HEK293 (cell line): ENCODE data around the gene PRPSAP2.

Source experiments
- FEZF1 ChIP-seq: fragments of 450-650 bp; formaldehyde crosslinking; IDR thresholded peaks from 2 replicates; pipeline ENCODE4 v1.5.1; 2016; ENCODE audit warnings: missing biosample characterization, missing genetic modification characterization
- IKZF3 ChIP-seq: fragments of 450-650 bp; IDR thresholded peaks from 2 replicates; pipeline ENCODE4 v1.5.0; 2018; ENCODE audit warnings: missing biosample characterization, mild to moderate bottlenecking, missing genetic modification characterization, moderate library complexity
- KLF10 ChIP-seq: fragments of 450-650 bp; IDR thresholded peaks from 2 replicates; pipeline ENCODE4 v1.5.1; 2018; ENCODE audit warnings: missing biosample characterization, mild to moderate bottlenecking, missing genetic modification characterization
- KLF16 ChIP-seq: fragments of 450-650 bp; formaldehyde crosslinking; IDR thresholded peaks from 2 replicates; pipeline ENCODE4 v1.5.1; 2017; ENCODE audit warnings: missing biosample characterization, missing genetic modification characterization
- KLF8 ChIP-seq: fragments of 450-650 bp; formaldehyde crosslinking; IDR thresholded peaks from 2 replicates; pipeline ENCODE4 v1.5.1; 2016; ENCODE audit warnings: missing biosample characterization, missing genetic modification characterization
- SP3 ChIP-seq: fragments of 450-650 bp; formaldehyde crosslinking; IDR thresholded peaks from 2 replicates; pipeline ENCODE4 v1.5.1; 2016; ENCODE audit warnings: missing biosample characterization, missing genetic modification characterization
- SP7 ChIP-seq: fragments of 450-650 bp; formaldehyde crosslinking; IDR thresholded peaks from 2 replicates; pipeline ENCODE4 v1.5.1; 2016; ENCODE audit warnings: missing biosample characterization, missing genetic modification characterization
- ZBTB17 ChIP-seq: fragments of 450-650 bp; formaldehyde crosslinking; IDR thresholded peaks from 2 replicates; pipeline ENCODE4 v1.5.1; 2016; ENCODE audit warnings: missing biosample characterization, missing genetic modification characterization
- ZBTB20 ChIP-seq: fragments of 450-650 bp; formaldehyde crosslinking; IDR thresholded peaks from 2 replicates; pipeline ENCODE4 v1.5.1; 2016; ENCODE audit warnings: missing biosample characterization, missing genetic modification characterization
- ZBTB21 ChIP-seq: fragments of 450-650 bp; formaldehyde crosslinking; IDR thresholded peaks from 2 replicates; pipeline ENCODE4 v1.5.1; 2017; ENCODE audit warnings: missing biosample characterization, missing genetic modification characterization
- ZBTB48 ChIP-seq: fragments of 450-650 bp; formaldehyde crosslinking; IDR thresholded peaks from 2 replicates; pipeline ENCODE4 v1.5.1; 2016; ENCODE audit warnings: missing biosample characterization, missing genetic modification characterization
- ZFP37 ChIP-seq: fragments of 450-650 bp; formaldehyde crosslinking; IDR thresholded peaks from 2 replicates; pipeline ENCODE4 v1.5.1; 2016; ENCODE audit warnings: missing biosample characterization, missing genetic modification characterization
- ZFP69B ChIP-seq: fragments of 450-650 bp; formaldehyde crosslinking; IDR thresholded peaks from 2 replicates; pipeline ENCODE4 v1.5.1; 2016; ENCODE audit warnings: missing biosample characterization, missing genetic modification characterization
- ZNF24 ChIP-seq: fragments of 450-650 bp; formaldehyde crosslinking; IDR thresholded peaks from 2 replicates; pipeline ENCODE4 v1.5.1; 2016; ENCODE audit warnings: missing biosample characterization, missing genetic modification characterization
- ZNF366 ChIP-seq: fragments of 450-650 bp; formaldehyde crosslinking; conservative IDR thresholded peaks from 2 replicates; pipeline ENCODE4 v1.5.1; 2016; ENCODE audit warnings: missing biosample characterization, missing genetic modification characterization
- ZNF37A ChIP-seq: fragments of 450-650 bp; IDR thresholded peaks from 2 replicates; pipeline ENCODE4 v1.5.1; 2018; ENCODE audit warnings: missing biosample characterization, missing genetic modification characterization
- ZNF391 ChIP-seq: fragments of 450-650 bp; formaldehyde crosslinking; IDR thresholded peaks from 2 replicates; pipeline ENCODE4 v1.5.1; 2016; ENCODE audit warnings: low read depth, missing biosample characterization, missing genetic modification characterization, borderline replicate concordance
- ZNF560 ChIP-seq: fragments of 450-650 bp; formaldehyde crosslinking; IDR thresholded peaks from 2 replicates; pipeline ENCODE4 v1.5.1; 2017; ENCODE audit warnings: missing biosample characterization, missing genetic modification characterization, borderline replicate concordance
- ZNF600 ChIP-seq: fragments of 450-650 bp; formaldehyde crosslinking; IDR thresholded peaks from 2 replicates; pipeline ENCODE4 v1.5.1; 2016; ENCODE audit warnings: missing biosample characterization, missing genetic modification characterization
- ZNF660 ChIP-seq: fragments of 450-650 bp; IDR thresholded peaks from 2 replicates; pipeline ENCODE4 v1.5.1; 2018; ENCODE audit warnings: missing biosample characterization, mild to moderate bottlenecking, missing genetic modification characterization
- ZNF677 ChIP-seq: fragments of 450-650 bp; IDR thresholded peaks from 2 replicates; pipeline ENCODE4 v1.5.0; 2018; ENCODE audit warnings: missing biosample characterization, mild to moderate bottlenecking, missing genetic modification characterization, moderate library complexity
- ZXDB ChIP-seq: fragments of 450-650 bp; formaldehyde crosslinking; IDR thresholded peaks from 2 replicates; pipeline ENCODE4 v1.5.1; 2016; ENCODE audit warnings: missing biosample characterization, missing genetic modification characterization
- TF ChIP-seq, protein P1 (sequence below): fragments of 450-650 bp; formaldehyde crosslinking; IDR thresholded peaks from 2 replicates; pipeline ENCODE4 v1.5.1; 2016; ENCODE audit warnings: missing biosample characterization, missing genetic modification characterization
- TF ChIP-seq, protein P2 (sequence below): fragments of 450-650 bp; formaldehyde crosslinking; IDR thresholded peaks from 2 replicates; pipeline ENCODE4 v1.5.1; 2016; ENCODE audit warnings: missing biosample characterization, missing genetic modification characterization
- TF ChIP-seq, protein P3 (sequence below): fragments of 450-650 bp; formaldehyde crosslinking; IDR thresholded peaks from 2 replicates; pipeline ENCODE4 v1.5.1; 2016; ENCODE audit warnings: missing biosample characterization, missing genetic modification characterization
- TF ChIP-seq, protein P4 (sequence below): fragments of 450-650 bp; formaldehyde crosslinking; IDR thresholded peaks from 2 replicates; pipeline ENCODE4 v1.5.1; 2016; ENCODE audit warnings: missing biosample characterization, missing genetic modification characterization
- TF ChIP-seq, protein P5 (sequence below): fragments of 450-650 bp; formaldehyde crosslinking; IDR thresholded peaks from 2 replicates; pipeline ENCODE4 v1.5.1; 2016; ENCODE audit warnings: missing biosample characterization, missing genetic modification characterization
- TF ChIP-seq, protein P6 (sequence below): fragments of 450-650 bp; formaldehyde crosslinking; IDR thresholded peaks from 2 replicates; pipeline ENCODE4 v1.5.1; 2016; ENCODE audit warnings: missing biosample characterization, missing genetic modification characterization

Gene PRPSAP2

DNA sequence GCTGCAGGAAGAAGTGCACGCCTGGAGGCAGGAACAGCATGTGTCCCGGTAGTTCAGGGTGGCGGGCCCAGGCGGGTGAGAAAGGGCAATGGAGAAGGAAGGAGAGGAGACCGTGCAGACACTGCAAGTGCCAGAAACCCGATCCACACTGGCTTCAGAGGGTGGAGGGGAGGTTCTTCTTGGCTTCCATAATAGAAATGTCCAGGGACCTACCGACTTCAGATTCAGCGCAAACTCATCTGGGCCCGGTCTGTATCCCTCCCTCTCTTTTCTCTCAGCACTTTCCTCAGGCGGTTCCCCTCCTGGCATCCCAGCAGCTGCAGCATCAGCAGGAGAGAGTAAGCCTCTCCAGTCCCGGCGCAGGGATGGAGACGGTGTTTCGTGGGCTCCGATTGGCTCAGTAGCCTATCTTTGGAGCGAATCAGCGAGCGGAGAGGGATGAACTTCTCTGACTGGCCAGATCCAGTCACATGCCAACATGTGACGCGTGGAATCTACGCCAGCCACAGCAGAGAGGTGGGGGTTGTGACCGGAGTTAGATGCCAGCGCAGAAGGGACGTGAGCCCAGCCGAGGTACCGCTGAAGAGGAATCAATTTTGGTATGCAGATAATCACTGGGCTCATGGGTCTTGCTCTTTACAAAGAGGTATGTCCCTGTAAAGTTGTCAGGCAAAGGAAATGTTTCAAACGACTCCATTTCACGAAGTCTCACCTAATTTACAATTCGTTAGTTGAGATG is 1.9 kb upstream of the PRPSAP2 start (continued):
- TF ChIP-seq, protein P1, sequence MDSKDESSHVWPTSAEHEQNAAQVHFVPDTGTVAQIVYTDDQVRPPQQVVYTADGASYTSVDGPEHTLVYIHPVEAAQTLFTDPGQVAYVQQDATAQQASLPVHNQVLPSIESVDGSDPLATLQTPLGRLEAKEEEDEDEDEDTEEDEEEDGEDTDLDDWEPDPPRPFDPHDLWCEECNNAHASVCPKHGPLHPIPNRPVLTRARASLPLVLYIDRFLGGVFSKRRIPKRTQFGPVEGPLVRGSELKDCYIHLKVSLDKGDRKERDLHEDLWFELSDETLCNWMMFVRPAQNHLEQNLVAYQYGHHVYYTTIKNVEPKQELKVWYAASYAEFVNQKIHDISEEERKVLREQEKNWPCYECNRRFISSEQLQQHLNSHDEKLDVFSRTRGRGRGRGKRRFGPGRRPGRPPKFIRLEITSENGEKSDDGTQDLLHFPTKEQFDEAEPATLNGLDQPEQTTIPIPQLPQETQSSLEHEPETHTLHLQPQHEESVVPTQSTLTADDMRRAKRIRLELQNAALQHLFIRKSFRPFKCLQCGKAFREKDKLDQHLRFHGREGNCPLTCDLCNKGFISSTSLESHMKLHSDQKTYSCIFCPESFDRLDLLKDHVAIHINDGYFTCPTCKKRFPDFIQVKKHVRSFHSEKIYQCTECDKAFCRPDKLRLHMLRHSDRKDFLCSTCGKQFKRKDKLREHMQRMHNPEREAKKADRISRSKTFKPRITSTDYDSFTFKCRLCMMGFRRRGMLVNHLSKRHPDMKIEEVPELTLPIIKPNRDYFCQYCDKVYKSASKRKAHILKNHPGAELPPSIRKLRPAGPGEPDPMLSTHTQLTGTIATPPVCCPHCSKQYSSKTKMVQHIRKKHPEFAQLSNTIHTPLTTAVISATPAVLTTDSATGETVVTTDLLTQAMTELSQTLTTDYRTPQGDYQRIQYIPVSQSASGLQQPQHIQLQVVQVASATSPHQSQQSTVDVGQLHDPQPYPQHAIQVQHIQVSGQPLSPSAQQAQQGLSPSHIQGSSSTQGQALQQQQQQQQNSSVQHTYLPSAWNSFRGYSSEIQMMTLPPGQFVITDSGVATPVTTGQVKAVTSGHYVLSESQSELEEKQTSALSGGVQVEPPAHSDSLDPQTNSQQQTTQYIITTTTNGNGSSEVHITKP (tag by site-specific recombination): peak; percentile 54; the same call in 1 of the 2 replicates
- TF ChIP-seq, protein P2, sequence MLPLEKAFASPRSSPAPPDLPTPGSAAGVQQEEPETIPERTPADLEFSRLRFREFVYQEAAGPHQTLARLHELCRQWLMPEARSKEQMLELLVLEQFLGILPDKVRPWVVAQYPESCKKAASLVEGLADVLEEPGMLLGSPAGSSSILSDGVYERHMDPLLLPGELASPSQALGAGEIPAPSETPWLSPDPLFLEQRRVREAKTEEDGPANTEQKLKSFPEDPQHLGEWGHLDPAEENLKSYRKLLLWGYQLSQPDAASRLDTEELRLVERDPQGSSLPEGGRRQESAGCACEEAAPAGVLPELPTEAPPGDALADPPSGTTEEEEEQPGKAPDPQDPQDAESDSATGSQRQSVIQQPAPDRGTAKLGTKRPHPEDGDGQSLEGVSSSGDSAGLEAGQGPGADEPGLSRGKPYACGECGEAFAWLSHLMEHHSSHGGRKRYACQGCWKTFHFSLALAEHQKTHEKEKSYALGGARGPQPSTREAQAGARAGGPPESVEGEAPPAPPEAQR (tag by site-specific recombination): 0 out of 2 replicates have a peak, but pooled peaks have one; percentile 18
- peak; percentile 59; the same call in 1 of the 2 replicates for TF ChIP-seq ZBTB48 (tag by site-specific recombination)
- TF ChIP-seq FEZF1 (tag by site-specific recombination): no peak
- TF ChIP-seq ZFP69B: peak; percentile 83
- peak; percentile 64; the same call in 1 of the 2 replicates for TF ChIP-seq KLF16 (tag by site-specific recombination)
- TF ChIP-seq, protein P3, sequence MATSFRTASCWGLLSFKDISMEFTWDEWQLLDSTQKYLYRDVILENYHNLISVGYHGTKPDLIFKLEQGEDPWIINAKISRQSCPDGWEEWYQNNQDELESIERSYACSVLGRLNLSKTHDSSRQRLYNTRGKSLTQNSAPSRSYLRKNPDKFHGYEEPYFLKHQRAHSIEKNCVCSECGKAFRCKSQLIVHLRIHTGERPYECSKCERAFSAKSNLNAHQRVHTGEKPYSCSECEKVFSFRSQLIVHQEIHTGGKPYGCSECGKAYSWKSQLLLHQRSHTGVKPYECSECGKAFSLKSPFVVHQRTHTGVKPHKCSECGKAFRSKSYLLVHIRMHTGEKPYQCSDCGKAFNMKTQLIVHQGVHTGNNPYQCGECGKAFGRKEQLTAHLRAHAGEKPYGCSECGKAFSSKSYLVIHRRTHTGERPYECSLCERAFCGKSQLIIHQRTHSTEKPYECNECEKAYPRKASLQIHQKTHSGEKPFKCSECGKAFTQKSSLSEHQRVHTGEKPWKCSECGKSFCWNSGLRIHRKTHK (tag by site-specific recombination): no peak
- TF ChIP-seq IKZF3 (tag by site-specific recombination): peak; percentile 95
- peak; percentile 17; the same call in 1 of the 2 replicates for TF ChIP-seq ZNF24 (tag by site-specific recombination)
- no peak for TF ChIP-seq ZNF37A (tag by site-specific recombination)
- no peak for TF ChIP-seq ZNF677 (tag by site-specific recombination)
- TF ChIP-seq ZBTB21 (tag by site-specific recombination): peak; percentile 12; the same call in 1 of the 2 replicates
- TF ChIP-seq KLF10: peak; percentile 49; the same call in 1 of the 2 replicates
- TF ChIP-seq, protein P4, sequence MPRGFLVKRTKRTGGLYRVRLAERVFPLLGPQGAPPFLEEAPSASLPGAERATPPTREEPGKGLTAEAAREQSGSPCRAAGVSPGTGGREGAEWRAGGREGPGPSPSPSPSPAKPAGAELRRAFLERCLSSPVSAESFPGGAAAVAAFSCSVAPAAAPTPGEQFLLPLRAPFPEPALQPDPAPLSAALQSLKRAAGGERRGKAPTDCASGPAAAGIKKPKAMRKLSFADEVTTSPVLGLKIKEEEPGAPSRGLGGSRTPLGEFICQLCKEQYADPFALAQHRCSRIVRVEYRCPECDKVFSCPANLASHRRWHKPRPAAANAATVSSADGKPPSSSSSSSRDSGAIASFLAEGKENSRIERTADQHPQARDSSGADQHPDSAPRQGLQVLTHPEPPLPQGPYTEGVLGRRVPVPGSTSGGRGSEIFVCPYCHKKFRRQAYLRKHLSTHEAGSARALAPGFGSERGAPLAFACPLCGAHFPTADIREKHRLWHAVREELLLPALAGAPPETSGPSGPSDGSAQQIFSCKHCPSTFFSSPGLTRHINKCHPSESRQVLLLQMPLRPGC (tag by site-specific recombination): peak; percentile 78
- TF ChIP-seq ZBTB17 (tag by site-specific recombination): peak; percentile 84
- peak; percentile 55; the same call in 1 of the 2 replicates for TF ChIP-seq ZNF600
- TF ChIP-seq ZXDB (tag by site-specific recombination): peak; percentile 13; the same call in 1 of the 2 replicates
- TF ChIP-seq, protein P5, sequence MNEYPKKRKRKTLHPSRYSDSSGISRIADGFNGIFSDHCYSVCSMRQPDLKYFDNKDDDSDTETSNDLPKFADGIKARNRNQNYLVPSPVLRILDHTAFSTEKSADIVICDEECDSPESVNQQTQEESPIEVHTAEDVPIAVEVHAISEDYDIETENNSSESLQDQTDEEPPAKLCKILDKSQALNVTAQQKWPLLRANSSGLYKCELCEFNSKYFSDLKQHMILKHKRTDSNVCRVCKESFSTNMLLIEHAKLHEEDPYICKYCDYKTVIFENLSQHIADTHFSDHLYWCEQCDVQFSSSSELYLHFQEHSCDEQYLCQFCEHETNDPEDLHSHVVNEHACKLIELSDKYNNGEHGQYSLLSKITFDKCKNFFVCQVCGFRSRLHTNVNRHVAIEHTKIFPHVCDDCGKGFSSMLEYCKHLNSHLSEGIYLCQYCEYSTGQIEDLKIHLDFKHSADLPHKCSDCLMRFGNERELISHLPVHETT (tag by site-specific recombination): 0 out of 2 replicates have a peak, but pooled peaks have one; percentile 45
- peak; percentile 73; the same call in 1 of the 2 replicates for TF ChIP-seq SP7 (tag by site-specific recombination)
- peak; percentile 34; the same call in 1 of the 2 replicates for TF ChIP-seq KLF8 (tag by site-specific recombination)
- no peak for TF ChIP-seq ZNF560 (tag by site-specific recombination)
- TF ChIP-seq ZNF660: peak; percentile 51
- TF ChIP-seq ZFP37: 0 out of 2 replicates have a peak, but pooled peaks have one; percentile 2
- peak; percentile 67; the same call in 1 of the 2 replicates for TF ChIP-seq ZBTB20 (tag by site-specific recombination)
- peak; percentile 87 for TF ChIP-seq ZNF366 (tag by site-specific recombination)
- TF ChIP-seq, protein P6, sequence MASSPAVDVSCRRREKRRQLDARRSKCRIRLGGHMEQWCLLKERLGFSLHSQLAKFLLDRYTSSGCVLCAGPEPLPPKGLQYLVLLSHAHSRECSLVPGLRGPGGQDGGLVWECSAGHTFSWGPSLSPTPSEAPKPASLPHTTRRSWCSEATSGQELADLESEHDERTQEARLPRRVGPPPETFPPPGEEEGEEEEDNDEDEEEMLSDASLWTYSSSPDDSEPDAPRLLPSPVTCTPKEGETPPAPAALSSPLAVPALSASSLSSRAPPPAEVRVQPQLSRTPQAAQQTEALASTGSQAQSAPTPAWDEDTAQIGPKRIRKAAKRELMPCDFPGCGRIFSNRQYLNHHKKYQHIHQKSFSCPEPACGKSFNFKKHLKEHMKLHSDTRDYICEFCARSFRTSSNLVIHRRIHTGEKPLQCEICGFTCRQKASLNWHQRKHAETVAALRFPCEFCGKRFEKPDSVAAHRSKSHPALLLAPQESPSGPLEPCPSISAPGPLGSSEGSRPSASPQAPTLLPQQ: peak; percentile 86
- peak; percentile 70; the same call in 1 of the 2 replicates for TF ChIP-seq ZNF391 (tag by site-specific recombination)
- TF ChIP-seq SP3 (tag by site-specific recombination): 0 out of 2 replicates have a peak, but pooled peaks have one; percentile 40
